GM19351 (cell line): Measurements from ENCODE around the gene CAPN11.

Experiments
- ATAC-seq: cut with Tn5 transposase; IDR thresholded peaks from one replicate; pipeline ENCODE4 v1.9.1; 2021; ENCODE audit warnings: mild to moderate bottlenecking, moderate library complexity; ENCODE audit not compliant: unreplicated experiment

CAPN11 gene

DNA sequence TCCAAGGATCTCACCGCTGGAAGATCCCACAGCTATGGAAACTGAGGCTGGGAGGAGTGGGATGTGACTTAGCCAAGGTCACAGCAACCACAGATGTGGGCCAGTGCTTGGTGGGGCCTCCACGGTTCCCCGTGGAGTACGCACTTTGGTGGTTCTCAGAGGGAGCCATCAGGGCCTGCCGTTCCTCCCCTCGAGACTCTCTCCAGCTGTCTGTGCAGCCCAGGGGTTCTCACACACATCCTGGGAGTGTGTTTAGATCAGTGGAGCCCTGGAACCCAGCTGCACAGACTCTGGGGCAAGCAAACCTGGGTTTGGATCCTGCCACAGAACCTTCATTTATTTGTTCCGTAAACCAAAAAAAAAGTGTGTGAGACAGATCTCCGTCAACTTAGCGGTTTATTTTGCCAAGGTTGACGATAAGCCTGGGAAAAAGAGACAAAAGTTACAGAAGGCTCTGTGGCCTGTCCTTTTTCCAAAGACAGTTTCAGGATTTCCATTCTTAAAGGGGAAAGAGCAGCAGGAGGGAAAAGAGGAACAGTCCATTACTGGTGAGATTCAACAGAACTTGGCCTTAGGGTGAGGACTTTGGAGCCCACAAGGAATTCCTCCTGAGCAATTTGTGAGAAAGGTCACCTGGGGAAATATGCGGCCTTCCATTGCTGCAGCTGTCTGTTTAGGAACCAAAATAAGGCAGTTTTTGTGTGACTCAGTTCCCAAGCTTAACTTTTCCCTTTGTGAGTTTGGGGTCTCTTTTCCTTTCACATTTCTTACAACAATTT lies 44.5 kb downstream of the CAPN11 start:
- ATAC-seq = no peak

GRCh38 chr6:44203955-44204354 lies 45.3 kb downstream of the CAPN11 start:
- no peak for ATAC-seq

GRCh38 chr6:44207966-44208365 lies 49.3 kb downstream of the CAPN11 start:
- no peak for ATAC-seq

GRCh38 chr6:44211284-44211683 lies 52.7 kb downstream of the CAPN11 start:
- ATAC-seq = no peak

DNA sequence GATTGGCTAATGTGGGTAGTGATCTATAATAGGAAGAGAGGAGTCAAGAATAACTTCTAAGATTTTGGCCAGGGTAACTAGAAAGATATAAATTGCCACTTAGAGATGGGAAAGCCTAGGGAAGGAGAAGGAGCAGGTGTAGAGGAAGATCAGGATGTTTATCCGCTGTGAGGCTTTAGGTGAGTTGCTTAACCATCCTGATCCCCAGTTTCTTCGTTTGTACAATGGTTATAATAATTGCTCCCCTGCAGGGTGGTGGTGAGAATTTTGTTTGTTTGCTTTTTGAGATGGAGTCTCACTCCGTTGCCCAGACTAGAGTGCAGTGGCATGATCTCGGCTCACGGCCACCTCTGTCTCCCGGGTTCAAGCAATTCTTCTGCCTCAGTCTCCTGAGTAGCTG lies 55.7 kb downstream of the CAPN11 start:
- ATAC-seq = no peak

GRCh38 chr6:44216677-44217331 lies 58.2 kb downstream of the CAPN11 start, which contains the start of gene MYMX:
MYMX (plus strand) TSS chr6:44216926; CDS start chr6:44217472, 546 bp downstream.
- ATAC-seq = no peak

GRCh38 chr6:44217332-44218143 lies 58.9 kb downstream of the CAPN11 start:
- ATAC-seq = no peak

GRCh38 chr6:44219053-44219814 lies 60.6 kb downstream of the CAPN11 start:
- peak; percentile 50 for ATAC-seq

DNA sequence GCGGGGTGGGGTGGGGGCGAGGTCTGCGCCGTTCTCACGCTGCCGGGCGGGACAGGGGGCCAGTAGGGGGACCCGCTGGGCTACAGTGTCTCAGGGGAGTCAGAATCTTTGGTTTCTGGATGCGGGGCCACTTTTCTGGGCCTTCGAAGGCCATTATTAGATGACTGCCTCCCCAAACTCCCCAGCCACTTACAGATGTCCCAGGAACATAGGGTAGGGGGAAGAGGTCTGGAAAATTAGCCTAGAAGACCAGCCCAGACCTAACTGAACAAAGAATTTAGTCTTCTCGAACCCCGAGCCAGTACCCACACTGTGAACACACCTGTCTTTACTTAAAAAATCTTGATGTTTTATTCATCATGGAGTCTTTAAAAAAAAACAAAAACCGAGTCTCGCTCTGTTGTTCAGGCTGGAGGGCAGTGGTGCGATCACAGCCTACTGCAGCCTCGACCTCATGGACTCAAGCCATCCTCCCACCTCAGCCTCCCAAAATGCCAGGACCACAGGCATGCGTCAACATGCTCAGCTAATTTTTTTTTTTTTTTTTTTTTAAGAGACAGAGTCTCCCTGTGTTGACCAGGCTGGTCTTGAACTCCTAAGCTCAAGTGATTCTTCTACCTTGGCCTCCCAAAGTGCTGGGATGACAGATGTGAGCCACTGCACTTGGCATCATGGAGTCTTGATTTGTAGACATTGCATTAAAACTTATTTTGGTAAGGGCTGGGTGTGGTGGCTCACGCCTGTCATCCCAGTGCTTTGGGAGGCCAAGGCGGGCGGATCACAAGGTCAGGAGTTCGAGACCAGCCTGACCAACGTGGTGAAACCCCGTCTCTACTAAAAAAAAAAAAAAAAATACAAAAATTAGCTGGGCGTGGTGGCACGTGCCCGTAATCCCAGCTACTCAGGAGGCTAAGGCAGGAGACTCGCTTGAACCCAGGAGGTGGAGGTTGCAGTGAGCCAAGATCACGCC lies 61.5 kb downstream of the CAPN11 start:
- no peak for ATAC-seq

DNA sequence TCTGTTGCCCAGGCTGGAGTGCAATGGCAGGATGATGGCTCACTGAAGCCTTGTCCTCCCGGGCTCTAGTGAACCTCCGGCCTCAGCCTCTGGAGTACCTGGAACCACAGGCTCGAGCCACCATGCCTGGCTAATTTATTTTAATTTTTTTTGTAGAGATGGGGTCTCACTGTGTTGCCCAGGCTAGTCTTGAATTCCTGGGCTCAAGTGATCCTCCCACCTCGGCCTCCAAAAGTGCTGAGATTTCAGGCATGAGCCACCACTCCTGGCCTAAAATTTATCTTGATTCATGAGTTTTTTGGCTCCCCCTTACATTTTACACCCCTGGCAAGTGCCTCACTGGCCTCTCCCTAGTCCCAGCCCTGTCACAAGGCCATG lies 62.3 kb downstream of the CAPN11 start:
- no peak for ATAC-seq

DNA sequence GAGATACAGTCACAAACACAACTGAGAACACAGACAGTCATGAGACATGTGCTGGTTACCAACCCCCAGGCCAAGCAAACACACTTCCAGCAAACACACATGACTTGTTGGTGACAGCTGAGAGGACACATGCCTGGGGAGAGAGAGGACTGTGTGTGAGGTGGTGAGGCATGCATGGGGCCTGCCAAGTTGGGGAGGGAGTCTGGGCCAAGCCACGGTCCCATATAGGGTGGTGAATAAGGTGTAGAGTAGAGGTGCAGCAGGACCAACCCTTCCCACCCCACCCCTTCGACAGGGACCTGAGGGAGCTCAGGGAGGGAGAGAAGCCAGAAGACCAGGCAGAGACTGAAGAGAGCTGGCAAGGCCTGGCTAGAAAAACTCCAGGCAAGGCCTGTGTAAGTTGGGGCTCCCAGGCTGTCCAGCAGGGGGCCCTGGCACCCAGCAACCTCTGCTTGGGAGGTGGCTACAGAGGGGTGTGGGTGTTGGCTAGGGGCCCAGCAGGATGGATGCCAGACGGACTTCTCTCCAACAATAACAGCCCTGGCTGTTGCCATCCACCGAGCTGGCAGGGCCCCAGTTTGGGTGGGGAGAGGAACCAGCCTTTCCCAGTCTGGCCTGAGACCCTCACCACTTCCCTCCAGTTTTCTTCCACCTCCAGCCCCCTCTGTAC lies 62.8 kb downstream of the CAPN11 start:
- peak; percentile 48 for ATAC-seq

DNA sequence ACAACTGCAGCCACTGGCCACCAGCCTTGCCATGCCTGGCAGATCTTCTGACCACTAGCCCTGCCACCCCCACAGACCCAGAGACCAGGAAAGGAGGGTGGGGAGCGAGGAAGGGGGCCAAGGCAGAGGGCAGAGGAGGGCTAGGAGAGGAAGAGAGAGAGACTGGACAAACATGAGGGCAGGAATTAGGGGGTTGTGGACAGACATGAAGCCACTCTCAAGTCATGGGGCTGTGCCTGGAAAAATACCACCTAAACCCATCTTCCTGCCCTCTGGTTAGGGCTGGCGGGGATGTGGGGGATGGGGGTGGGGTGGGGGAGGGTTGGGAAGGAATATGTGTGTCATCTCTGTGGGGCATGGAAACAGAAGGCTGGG lies 63.3 kb downstream of the CAPN11 start:
- ATAC-seq = no peak

GRCh38 chr6:44222486-44223318 lies 64.1 kb downstream of the CAPN11 start:
- ATAC-seq = no peak

DNA sequence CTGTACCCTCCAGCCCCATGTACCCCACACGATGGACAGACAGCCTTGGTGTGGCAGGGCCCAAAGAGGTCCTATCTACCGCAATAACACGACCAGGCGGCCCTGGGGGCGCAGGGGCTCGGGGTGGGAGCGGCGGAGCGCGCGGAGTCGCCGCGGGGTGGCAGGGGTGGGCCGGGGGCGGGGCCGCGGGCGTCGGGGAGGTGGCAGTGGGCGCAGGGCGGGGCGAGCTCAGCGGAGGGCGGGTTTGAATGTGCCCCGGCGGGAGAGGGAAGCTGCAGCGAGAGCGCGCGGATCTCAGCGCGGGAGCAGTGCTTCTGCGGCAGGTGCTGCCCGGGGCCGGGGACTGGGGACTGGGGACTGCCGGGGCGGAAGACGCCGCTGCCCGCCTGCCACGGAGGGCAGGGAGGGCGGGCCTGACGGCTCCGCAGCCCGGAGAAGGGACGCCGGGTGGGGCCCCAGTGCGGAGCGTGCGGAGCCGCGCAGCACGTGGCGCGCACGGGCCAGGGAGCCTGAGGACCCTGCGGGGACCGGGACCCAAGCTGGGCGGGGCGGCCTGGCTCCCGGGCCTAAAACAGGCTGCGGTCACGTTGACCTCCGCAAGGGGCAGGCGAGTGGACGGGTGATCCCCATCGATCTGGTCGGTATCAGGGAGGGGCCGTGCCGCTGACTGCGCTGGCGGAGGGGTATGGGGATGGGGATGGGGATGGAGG lies 64.9 kb downstream of the CAPN11 start, which contains the start of gene SLC29A1:
Gene SLC29A1, plus strand, starts transcription at position 277 of the 710 bp plus-strand sequence. CDS start 3,719 bp downstream, outside the sequence.
- peak; percentile 44 for ATAC-seq

GRCh38 chr6:44224029-44224964 lies 65.7 kb downstream of the CAPN11 start:
- ATAC-seq = peak; percentile 10

DNA sequence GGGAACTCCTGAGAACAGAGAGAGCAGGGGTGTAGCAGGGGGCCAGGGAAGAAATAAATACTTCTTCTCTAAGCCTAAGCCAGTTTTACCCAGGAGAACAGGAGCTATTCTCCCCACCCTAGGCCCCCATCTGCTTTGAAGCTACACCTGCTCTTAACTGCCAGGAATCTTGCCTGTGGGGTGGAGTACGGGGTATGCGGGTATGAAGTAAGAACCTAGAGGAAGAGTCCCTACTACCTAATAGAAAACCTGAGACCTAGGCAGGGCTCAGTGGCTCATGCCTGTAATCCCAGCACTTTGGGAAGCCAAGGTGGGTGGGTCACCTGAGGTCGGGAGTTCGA lies 66.3 kb downstream of the CAPN11 start:
- ATAC-seq = no peak
